K562 (cell line): ENCODE measurements around the gene RAB7A. TPM values are rescaled to one million over a fixed set of nuclear protein-coding genes. Genes with fewer than 3 reads are reported as not detected.

Source experiments
- FIP1L1 ChIP-seq: fragments of 200-400 bp; formaldehyde crosslinking; IDR thresholded peaks from 2 replicates; pipeline ENCODE4 v1.6.1; 2018; ENCODE audit warnings: mild to moderate bottlenecking, low read depth, low read length; ENCODE audit not compliant: poor library complexity, severe bottlenecking
- FOXK1 ChIP-seq: sonication (generic); formaldehyde crosslinking; IDR thresholded peaks from 2 replicates; pipeline ENCODE4 v1.8.0; 2022; ENCODE audit warnings: missing genetic modification reagents, mild to moderate bottlenecking, borderline replicate concordance
- KAT8 ChIP-seq: fragments of 450-650 bp; IDR thresholded peaks from 2 replicates; pipeline ENCODE4 v1.6.1; 2016; ENCODE audit warnings: low read depth, mild to moderate bottlenecking
- KLF1 ChIP-seq: fragments of 450-650 bp; IDR thresholded peaks from 2 replicates; pipeline ENCODE4 v1.6.1; 2016; ENCODE audit warnings: missing genetic modification characterization, missing compliant biosample characterization
- NFYB ChIP-seq: IDR thresholded peaks from 2 replicates; pipeline ENCODE4 v1.6.1; 2011; ENCODE audit warnings: mild to moderate bottlenecking, moderate library complexity; ENCODE audit not compliant: insufficient read length; ENCODE audit errors: extremely low read depth
- NR0B1 ChIP-seq: fragments of 450-650 bp; IDR thresholded peaks from one replicate; pipeline ENCODE4 v1.6.1; 2018; ENCODE audit warnings: mild to moderate bottlenecking, moderate library complexity; ENCODE audit not compliant: partially characterized antibody
- SMARCB1 ChIP-seq: IDR thresholded peaks from 2 replicates; pipeline ENCODE4 v1.6.1; 2011; ENCODE audit warnings: improper control_type of control experiment, low read depth; ENCODE audit not compliant: insufficient read length
- TAF1 ChIP-seq: IDR thresholded peaks from 2 replicates; pipeline ENCODE4 v1.6.1; 2011; ENCODE audit warnings: mild to moderate bottlenecking, low read length, moderate library complexity; ENCODE audit not compliant: insufficient read depth, control insufficient read depth, severe bottlenecking; ENCODE audit errors: extremely low read depth
- ZKSCAN1 ChIP-seq: fragments of 150-350 bp; IDR thresholded peaks from 2 replicates; pipeline ENCODE4 v1.6.1; 2016; ENCODE audit warnings: low read depth, low read length
- ZNF12 ChIP-seq: sonication (generic); formaldehyde crosslinking; IDR thresholded peaks from 2 replicates; pipeline ENCODE4 v1.4.0; 2020; ENCODE audit warnings: mild to moderate bottlenecking, missing genetic modification reagents
- ZNF143 ChIP-seq: sonication (generic); formaldehyde crosslinking; IDR thresholded peaks from 2 replicates; pipeline ENCODE4 v1.9.0; 2022; ENCODE audit warnings: mild to moderate bottlenecking, missing genetic modification reagents
- ZNF146 ChIP-seq: IDR thresholded peaks from one replicate; pipeline ENCODE4 v1.6.1; 2018; ENCODE audit warnings: missing compliant biosample characterization; ENCODE audit not compliant: unreplicated experiment
- ZNF212 ChIP-seq: fragments of 450-650 bp; formaldehyde crosslinking; IDR thresholded peaks from 2 replicates; pipeline ENCODE4 v1.4.0; 2020; ENCODE audit warnings: mild to moderate bottlenecking
- polyA plus RNA-seq, 8 experiments: library from polyadenylated mRNA; depleted of rRNA in 4 of 8; stranded (reverse) in 5 of 8; unstranded in 3 of 8; fragments of >200 nt; fragmentation: Nextera tagmentation in 2 of 8; fragmentation: Illumina TruSeq in 1 of 8; extraction: Ambion mirVana in 2 of 8; extraction: Trizol in 1 of 8; gene quantifications; 2 replicates each; pipeline versions ENCODE4 v1.2.1 to v1.2.3, GENCODE V29; 2011 to 2014; ENCODE audit warnings: inconsistent platforms in 1 of 8, missing spikeins in 1 of 8
- total RNA-seq, 7 experiments: library from RNA; depleted of rRNA in 6 of 7; stranded (reverse); fragments of >200 nt in 6 of 7; fragmentation: Illumina TruSeq in 2 of 7; extraction: Trizol in 2 of 7; gene quantifications; 2 replicates each; pipeline versions ENCODE4 v1.2.1 to v1.2.3, GENCODE V29; 2011 to 2021; ENCODE audit warnings: low replicate concordance in 1 of 7
- TF ChIP-seq, protein P1 (sequence below): fragments of 250-450 bp; sonication (Bioruptor Pico); IDR thresholded peaks from 2 replicates; pipeline ENCODE4 v1.4.0; 2020
- TF ChIP-seq, protein P2 (sequence below): fragments of 450-650 bp; IDR thresholded peaks from 2 replicates; pipeline ENCODE4 v1.6.1; 2018; ENCODE audit not compliant: partially characterized antibody

The RAB7A gene
- total and polyA plus RNA-seq, 9 of the 15 experiments (the other 6 are each of a cell fraction or from before 2014, with no cell fraction given): 30.9 to 204 (median 72.8) TPM

DNA sequence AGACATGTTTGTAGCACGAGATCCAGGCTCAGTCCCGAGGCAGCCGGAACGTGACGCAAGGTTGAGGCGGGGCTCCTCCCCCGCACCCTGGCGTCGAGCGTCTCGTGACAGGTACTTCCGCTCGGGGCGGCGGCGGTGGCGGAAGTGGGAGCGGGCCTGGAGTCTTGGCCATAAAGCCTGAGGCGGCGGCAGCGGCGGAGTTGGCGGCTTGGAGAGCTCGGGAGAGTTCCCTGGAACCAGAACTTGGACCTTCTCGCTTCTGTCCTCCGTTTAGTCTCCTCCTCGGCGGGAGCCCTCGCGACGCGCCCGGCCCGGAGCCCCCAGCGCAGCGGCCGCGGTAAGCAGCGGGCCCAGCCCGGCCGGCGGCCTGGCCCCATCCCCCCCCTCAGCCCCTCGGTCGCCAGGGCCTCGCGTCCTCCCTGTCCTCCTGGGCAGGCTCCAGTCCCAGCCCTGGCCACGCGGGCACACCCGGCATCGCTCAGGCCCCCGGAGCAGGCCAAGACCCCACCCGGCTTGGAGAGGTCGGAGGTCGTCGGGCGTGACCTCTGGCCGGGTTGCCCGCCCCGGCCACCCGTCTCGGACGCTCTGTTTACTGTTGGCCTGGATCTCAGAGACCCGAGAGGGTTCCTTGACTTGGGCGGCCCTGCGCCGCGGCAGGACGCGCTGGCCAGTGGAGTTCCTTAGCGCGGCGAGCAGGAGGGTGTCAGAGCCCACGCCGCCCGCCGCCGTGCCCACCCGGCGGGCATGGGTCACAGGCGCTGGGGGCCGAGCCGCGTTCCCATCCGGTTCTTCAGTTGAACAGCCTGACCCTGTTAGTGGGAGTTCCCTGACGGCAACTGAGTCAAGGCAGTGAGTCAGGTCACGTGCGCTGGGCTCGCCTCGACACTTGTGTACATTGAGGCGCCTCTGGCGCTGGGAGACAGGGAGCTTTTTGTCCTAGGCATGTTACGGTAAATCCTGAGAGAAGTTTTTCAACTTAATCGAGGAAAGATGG is at the start of gene RAB7A (continued):
- no peak for TF ChIP-seq FOXK1 (CRISPR knock-in tag)
- no peak for TF ChIP-seq ZNF12 (CRISPR knock-in tag)
- peak; percentile 53; the same call in 1 of the 2 replicates for TF ChIP-seq KLF1 (tag)
- TF ChIP-seq ZNF146 (CRISPR knock-in tag): no peak
- TF ChIP-seq ZNF143 (CRISPR knock-in tag): no peak
- TF ChIP-seq, protein P1, sequence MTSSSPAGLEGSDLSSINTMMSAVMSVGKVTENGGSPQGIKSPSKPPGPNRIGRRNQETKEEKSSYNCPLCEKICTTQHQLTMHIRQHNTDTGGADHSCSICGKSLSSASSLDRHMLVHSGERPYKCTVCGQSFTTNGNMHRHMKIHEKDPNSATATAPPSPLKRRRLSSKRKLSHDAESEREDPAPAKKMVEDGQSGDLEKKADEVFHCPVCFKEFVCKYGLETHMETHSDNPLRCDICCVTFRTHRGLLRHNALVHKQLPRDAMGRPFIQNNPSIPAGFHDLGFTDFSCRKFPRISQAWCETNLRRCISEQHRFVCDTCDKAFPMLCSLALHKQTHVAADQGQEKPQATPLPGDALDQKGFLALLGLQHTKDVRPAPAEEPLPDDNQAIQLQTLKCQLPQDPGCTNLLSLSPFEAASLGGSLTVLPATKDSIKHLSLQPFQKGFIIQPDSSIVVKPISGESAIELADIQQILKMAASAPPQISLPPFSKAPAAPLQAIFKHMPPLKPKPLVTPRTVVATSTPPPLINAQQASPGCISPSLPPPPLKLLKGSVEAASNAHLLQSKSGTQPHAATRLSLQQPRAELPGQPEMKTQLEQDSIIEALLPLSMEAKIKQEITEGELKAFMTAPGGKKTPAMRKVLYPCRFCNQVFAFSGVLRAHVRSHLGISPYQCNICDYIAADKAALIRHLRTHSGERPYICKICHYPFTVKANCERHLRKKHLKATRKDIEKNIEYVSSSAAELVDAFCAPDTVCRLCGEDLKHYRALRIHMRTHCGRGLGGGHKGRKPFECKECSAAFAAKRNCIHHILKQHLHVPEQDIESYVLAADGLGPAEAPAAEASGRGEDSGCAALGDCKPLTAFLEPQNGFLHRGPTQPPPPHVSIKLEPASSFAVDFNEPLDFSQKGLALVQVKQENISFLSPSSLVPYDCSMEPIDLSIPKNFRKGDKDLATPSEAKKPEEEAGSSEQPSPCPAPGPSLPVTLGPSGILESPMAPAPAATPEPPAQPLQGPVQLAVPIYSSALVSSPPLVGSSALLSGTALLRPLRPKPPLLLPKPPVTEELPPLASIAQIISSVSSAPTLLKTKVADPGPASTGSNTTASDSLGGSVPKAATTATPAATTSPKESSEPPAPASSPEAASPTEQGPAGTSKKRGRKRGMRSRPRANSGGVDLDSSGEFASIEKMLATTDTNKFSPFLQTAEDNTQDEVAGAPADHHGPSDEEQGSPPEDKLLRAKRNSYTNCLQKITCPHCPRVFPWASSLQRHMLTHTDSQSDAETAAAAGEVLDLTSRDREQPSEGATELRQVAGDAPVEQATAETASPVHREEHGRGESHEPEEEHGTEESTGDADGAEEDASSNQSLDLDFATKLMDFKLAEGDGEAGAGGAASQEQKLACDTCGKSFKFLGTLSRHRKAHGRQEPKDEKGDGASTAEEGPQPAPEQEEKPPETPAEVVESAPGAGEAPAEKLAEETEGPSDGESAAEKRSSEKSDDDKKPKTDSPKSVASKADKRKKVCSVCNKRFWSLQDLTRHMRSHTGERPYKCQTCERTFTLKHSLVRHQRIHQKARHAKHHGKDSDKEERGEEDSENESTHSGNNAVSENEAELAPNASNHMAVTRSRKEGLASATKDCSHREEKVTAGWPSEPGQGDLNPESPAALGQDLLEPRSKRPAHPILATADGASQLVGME: no peak
- TF ChIP-seq TAF1: peak; percentile 83
- TF ChIP-seq NFYB: no peak
- TF ChIP-seq, protein P2, sequence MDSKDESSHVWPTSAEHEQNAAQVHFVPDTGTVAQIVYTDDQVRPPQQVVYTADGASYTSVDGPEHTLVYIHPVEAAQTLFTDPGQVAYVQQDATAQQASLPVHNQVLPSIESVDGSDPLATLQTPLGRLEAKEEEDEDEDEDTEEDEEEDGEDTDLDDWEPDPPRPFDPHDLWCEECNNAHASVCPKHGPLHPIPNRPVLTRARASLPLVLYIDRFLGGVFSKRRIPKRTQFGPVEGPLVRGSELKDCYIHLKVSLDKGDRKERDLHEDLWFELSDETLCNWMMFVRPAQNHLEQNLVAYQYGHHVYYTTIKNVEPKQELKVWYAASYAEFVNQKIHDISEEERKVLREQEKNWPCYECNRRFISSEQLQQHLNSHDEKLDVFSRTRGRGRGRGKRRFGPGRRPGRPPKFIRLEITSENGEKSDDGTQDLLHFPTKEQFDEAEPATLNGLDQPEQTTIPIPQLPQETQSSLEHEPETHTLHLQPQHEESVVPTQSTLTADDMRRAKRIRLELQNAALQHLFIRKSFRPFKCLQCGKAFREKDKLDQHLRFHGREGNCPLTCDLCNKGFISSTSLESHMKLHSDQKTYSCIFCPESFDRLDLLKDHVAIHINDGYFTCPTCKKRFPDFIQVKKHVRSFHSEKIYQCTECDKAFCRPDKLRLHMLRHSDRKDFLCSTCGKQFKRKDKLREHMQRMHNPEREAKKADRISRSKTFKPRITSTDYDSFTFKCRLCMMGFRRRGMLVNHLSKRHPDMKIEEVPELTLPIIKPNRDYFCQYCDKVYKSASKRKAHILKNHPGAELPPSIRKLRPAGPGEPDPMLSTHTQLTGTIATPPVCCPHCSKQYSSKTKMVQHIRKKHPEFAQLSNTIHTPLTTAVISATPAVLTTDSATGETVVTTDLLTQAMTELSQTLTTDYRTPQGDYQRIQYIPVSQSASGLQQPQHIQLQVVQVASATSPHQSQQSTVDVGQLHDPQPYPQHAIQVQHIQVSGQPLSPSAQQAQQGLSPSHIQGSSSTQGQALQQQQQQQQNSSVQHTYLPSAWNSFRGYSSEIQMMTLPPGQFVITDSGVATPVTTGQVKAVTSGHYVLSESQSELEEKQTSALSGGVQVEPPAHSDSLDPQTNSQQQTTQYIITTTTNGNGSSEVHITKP: peak; percentile 10
- no peak for TF ChIP-seq NR0B1
- TF ChIP-seq ZKSCAN1: no peak
- TF ChIP-seq ZNF212: no peak
- TF ChIP-seq SMARCB1: no peak
- TF ChIP-seq KAT8: no peak
- peak; percentile 29 for TF ChIP-seq FIP1L1
